ENCODE measurements around the gene NUP205.

GRCh38 chr7:135553346-135553745 is 4.4 kb upstream of the NUP205 start:
- no peak for TF ChIP-seq TAF1 (IDR thresholded peaks at IDR 0.05; ENCODE audit: borderline replicate concordance, insufficient read depth, low read length)
- no peak for TF ChIP-seq FOXP2 (optimal IDR thresholded peaks at IDR 0.05; ENCODE audit: borderline replicate concordance, extremely low read depth, extremely low read length, insufficient read depth)
- TF ChIP-seq POLR2AphosphoS5 (IDR thresholded peaks at IDR 0.05; ENCODE audit: low read depth, low read length): no peak
- TF ChIP-seq SIN3A (IDR thresholded peaks at IDR 0.05; ENCODE audit: borderline replicate concordance, insufficient read depth, low read length): no peak
